HepG2 (cell line): ENCODE results near the gene GINS2. TPM values are rescaled to one million over a fixed set of nuclear protein-coding genes. Genes with fewer than 3 reads are reported as not detected.

Experiments
- ATAC-seq: fragments of 200-7000 bp; cut with Tn5 transposase; 3 replicates; pipeline ENCODE4 v1.9.1; 2020; ENCODE audit warnings: mild to moderate bottlenecking, moderate library complexity
- BruUV-seq: library from RNA; stranded (reverse); fragments of 400-500 nt; replicated peaks from 2 replicates; lab custom pipeline; 2021; lab: Mats Ljungman, UMichigan
- CTCF ChIA-PET: fragments of 300-600 bp; formaldehyde crosslinking; extraction: SDS; loops from one replicate; lab custom pipeline; 2021; ENCODE audit warnings: low total read pairs, inconsistent platforms, low intra/inter-chr PET ratio; lab: Yijun Ruan, JAX
- POLR2A ChIA-PET: fragments of 350-600 bp; sonication (Branson Sonifier 250); formaldehyde crosslinking; loops from one replicate; lab custom pipeline; 2020; ENCODE audit warnings: antibody characterized with exemption, inconsistent platforms; lab: Yijun Ruan, JAX
- DNase-seq: peaks from one replicate; pipeline ENCODE4 v3.0.0-alpha.2; 2015; ENCODE audit warnings: low spot score
- FAIRE-seq: peaks from 3 replicates; lab custom pipeline; 2011; peaks lifted over from hg19 to GRCh38; lab: Jason Lieb, UNC
- H2AFZ ChIP-seq: one replicate; pipeline ENCODE4 v1.6.1; 2011; ENCODE audit warnings: low read length, inconsistent platforms
- H3K27ac ChIP-seq: fragments of 300-600 bp; 3 replicates; pipeline ENCODE4 v1.8.0; 2011; ENCODE audit warnings: mixed run types, mild to moderate bottlenecking, mixed read lengths, low read length, inconsistent platforms; ENCODE audit not compliant: insufficient read depth; ENCODE audit errors: extremely low read length
- H3K27me3 ChIP-seq, 2 experiments: fragments of 200-600 bp in 1 of 2; 2 replicates in 1 of 2; 3 replicates in 1 of 2; pipeline versions ENCODE4 v1.6.0 to v1.8.0; 2011; ENCODE audit warnings: low read length in 2 of 2, mild to moderate bottlenecking in 2 of 2, moderate library complexity in 2 of 2, inconsistent platforms in 1 of 2; ENCODE audit not compliant: insufficient read depth in 2 of 2, control insufficient read depth in 1 of 2
- H3K36me3 ChIP-seq, 2 experiments: fragments of 200-600 bp in 1 of 2; replicated peaks in 1 of 2; 2 replicates in 1 of 2; 3 replicates in 1 of 2; pipeline versions ENCODE4 v1.5.1 to v1.8.0; 2011; ENCODE audit warnings: low read length in 2 of 2, inconsistent platforms in 1 of 2; ENCODE audit not compliant: insufficient read depth in 2 of 2, control insufficient read depth in 1 of 2
- H3K4me1 ChIP-seq: 2 replicates; pipeline ENCODE4 v1.5.1; 2012; ENCODE audit warnings: low read length, inconsistent platforms; ENCODE audit not compliant: insufficient read depth
- H3K4me2 ChIP-seq: 2 replicates; pipeline ENCODE4 v1.6.0; 2011; ENCODE audit warnings: low read depth, low read length, inconsistent platforms
- H3K4me3 ChIP-seq, 3 experiments: fragments of 200-600 bp in 1 of 3; sonication (generic), shearing (Covaris generic) in 1 of 3; replicated peaks in 1 of 3; 2 replicates each; pipeline ENCODE4 v1.5.1; 2011 to 2016; ENCODE audit warnings: low read length in 3 of 3, inconsistent platforms in 2 of 3, low read depth in 2 of 3, mild to moderate bottlenecking in 2 of 3, control low read depth in 1 of 3, mixed read lengths in 1 of 3; ENCODE audit not compliant: insufficient read depth in 1 of 3
- H3K79me2 ChIP-seq: one replicate; pipeline ENCODE4 v1.6.1; 2011; ENCODE audit warnings: low read length, inconsistent platforms; ENCODE audit not compliant: insufficient read depth
- H3K9ac ChIP-seq: 2 replicates; pipeline ENCODE4 v1.6.0; 2011; ENCODE audit warnings: mild to moderate bottlenecking, low read depth, low read length, inconsistent platforms; ENCODE audit not compliant: insufficient read depth
- H3K9me3 ChIP-seq: 2 replicates; pipeline ENCODE4 v1.5.1; 2012; ENCODE audit warnings: mild to moderate bottlenecking, low read length
- H4K20me1 ChIP-seq: 2 replicates; pipeline ENCODE4 v1.6.0; 2011; ENCODE audit warnings: inconsistent platforms, mild to moderate bottlenecking, low read length, moderate library complexity; ENCODE audit not compliant: insufficient read depth
- BCL3 ChIP-seq: sonication (generic); formaldehyde crosslinking; IDR thresholded peaks from 2 replicates; pipeline ENCODE4 v1.5.1; 2020; ENCODE audit warnings: mild to moderate bottlenecking, missing genetic modification reagents, moderate library complexity
- NR2F1 ChIP-seq, 2 experiments: fragments of 450-650 bp in 1 of 2; formaldehyde crosslinking in 1 of 2; IDR thresholded peaks; 2 replicates each; pipeline versions ENCODE4 v1.5.0 to v1.6.1; 2016 to 2020; ENCODE audit warnings: mild to moderate bottlenecking in 1 of 2, missing compliant biosample characterization in 1 of 2, missing genetic modification reagents in 1 of 2, moderate library complexity in 1 of 2
- SIX4 ChIP-seq: sonication (generic); formaldehyde crosslinking; IDR thresholded peaks from 2 replicates; pipeline ENCODE4 v1.4.0; 2020; ENCODE audit warnings: missing genetic modification reagents
- TEAD3 ChIP-seq: optimal IDR thresholded peaks from 2 replicates; pipeline ENCODE3; 2016; ENCODE audit warnings: borderline replicate concordance
- TFDP1 ChIP-seq: IDR thresholded peaks from 2 replicates; pipeline ENCODE4 v1.6.1; 2016; ENCODE audit warnings: missing compliant biosample characterization, missing genetic modification reagents, borderline replicate concordance
- ZBTB46 ChIP-seq: sonication (generic); formaldehyde crosslinking; IDR thresholded peaks from 2 replicates; pipeline ENCODE4 v1.4.0; 2020; ENCODE audit warnings: mild to moderate bottlenecking, missing genetic modification reagents, borderline replicate concordance
- ZNF10 ChIP-seq: sonication (generic); formaldehyde crosslinking; IDR thresholded peaks from 2 replicates; pipeline ENCODE4 v1.4.0; 2020; ENCODE audit warnings: mild to moderate bottlenecking, low read depth, missing genetic modification reagents, borderline replicate concordance
- ZNF251 ChIP-seq: sonication (generic); formaldehyde crosslinking; IDR thresholded peaks from 2 replicates; pipeline ENCODE4 v1.9.0; 2021; ENCODE audit warnings: mild to moderate bottlenecking, missing genetic modification reagents
- ZNF484 ChIP-seq: sonication (generic); formaldehyde crosslinking; IDR thresholded peaks from 2 replicates; pipeline ENCODE4 v1.5.1; 2020; ENCODE audit warnings: mild to moderate bottlenecking, low read depth, missing genetic modification reagents, borderline replicate concordance
- ZNF768 ChIP-seq: sonication (generic); formaldehyde crosslinking; IDR thresholded peaks from 2 replicates; pipeline ENCODE4 v1.4.0; 2020; ENCODE audit warnings: missing genetic modification reagents
- ZNF891 ChIP-seq: sonication (generic); formaldehyde crosslinking; IDR thresholded peaks from 2 replicates; pipeline ENCODE4 v1.5.0; 2020; ENCODE audit warnings: mild to moderate bottlenecking, missing genetic modification reagents
- WGBS: methylation state at CpG from one replicate; pipeline ENCODE4 v1.1.6; 2017; ENCODE audit warnings: low lambda C conversion rate; 5-methylcytosine and 5-hydroxymethylcytosine counted together
- in situ Hi-C: cut with HindIII; loops from 2 replicates; pipeline ENCODE4 v1.10.0; 2017; ENCODE audit warnings: low pct_unique_long_range_greater_than_20kb; ENCODE audit not compliant: extremely low pct_ligation_motif_present
- intact Hi-C: fragments of 100-400 bp; cut with micrococcal nuclease; formaldehyde crosslinking; loops from one replicate; pipeline ENCODE4 v1.10.0; 2022; ENCODE audit not compliant: unreplicated experiment
- polyA plus RNA-seq, 8 experiments: library from polyadenylated mRNA; depleted of rRNA in 3 of 8; stranded (reverse) in 7 of 8; unstranded in 1 of 8; fragments of >200 nt; fragmentation: Illumina TruSeq in 4 of 8; extraction: Trizol in 4 of 8; gene quantifications; 2 replicates each; pipeline versions ENCODE4 v1.2.1 to v1.2.3, GENCODE V29; 2011 to 2016; ENCODE audit warnings: low read depth in 4 of 8, missing spikeins in 1 of 8, mixed read lengths in 1 of 8; ENCODE audit not compliant: insufficient read depth in 1 of 8
- total RNA-seq, 5 experiments: library from RNA; depleted of rRNA; stranded (reverse); fragments of >200 nt; fragmentation: Illumina TruSeq; extraction: Trizol; gene quantifications; 2 replicates each; pipeline ENCODE4 v1.2.3, GENCODE V29; 2016; ENCODE audit warnings: low read depth in 1 of 5
- TF ChIP-seq, protein P1 (sequence below): sonication (generic); formaldehyde crosslinking; IDR thresholded peaks from 2 replicates; pipeline ENCODE4 v1.4.0; 2020; ENCODE audit warnings: missing genetic modification reagents

GINS2 gene
- total and polyA plus RNA-seq, 2 of the 13 experiments (the other 11 are each of a cell fraction or from before 2014, with no cell fraction given): 10.6 to 48.3 TPM

DNA sequence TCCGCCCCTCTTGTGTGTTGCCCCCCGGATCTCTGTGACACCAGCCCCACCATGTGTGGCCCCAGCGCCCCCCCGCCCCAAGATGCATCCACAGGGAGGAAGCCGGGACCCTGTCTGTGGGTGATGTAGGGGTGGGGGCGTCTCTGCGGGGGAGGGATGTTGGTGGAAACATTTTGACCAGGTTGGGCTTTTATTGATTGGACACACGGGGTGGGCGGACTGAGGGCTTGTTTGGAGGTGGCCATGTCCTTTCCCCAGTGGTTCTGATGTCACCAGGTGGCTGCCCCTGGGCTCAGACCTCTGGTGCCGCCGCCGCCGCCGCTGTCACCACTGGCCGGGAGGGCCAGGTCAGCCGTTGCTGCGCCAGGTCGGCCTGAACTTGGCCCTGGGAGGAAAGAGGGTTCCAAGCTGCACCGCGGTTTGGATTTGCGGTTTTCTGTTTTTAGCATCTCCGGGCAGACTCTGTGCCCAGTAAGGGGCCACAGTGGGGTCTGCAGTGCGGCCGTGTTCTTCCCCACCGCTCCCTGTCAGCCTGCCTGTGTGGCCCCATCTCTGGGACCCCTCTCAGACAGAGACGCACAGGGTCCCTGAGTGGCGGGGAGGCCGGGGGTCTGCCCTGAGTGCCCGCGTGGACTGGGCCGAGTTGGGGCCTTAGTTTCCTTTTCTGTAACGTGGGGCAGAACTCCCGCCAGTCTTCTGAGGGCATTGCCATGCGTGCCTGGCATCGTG lies 55.9 kb downstream of the GINS2 start (continued):
- no peak for TF ChIP-seq TFDP1 (CRISPR knock-in tag)

DNA sequence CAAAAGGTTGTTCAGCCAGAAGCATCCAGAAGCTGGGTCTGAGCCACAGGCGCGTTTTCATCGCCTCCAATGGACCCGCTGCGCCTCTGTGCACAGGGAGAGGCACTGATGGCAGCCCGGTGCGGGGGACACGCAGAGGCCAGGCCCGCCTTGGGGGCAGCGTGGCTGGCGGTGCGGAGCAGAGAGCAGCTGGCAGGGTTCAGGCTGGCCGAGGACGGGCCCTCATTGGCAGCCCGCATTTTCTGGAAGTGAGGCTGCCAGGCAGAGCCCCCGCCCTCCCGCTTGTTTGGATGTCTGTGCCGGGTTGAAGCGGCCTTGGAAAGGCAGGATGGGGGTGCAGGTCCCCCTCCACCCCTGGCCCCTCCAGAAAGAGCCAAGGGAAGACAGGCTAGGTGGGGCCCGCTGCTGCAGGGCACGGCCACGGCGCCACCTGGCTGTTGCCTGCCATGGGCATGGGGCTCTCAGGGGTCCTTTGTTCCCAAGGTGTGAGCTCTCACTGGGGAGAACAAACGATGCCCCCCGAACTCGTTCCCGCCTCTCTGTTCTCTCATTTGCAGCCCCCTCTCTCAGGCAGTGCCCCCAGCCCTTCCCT lies 56.9 kb downstream of the GINS2 start:
- WGBS: 94% methylated on average over 25 of the region's 27 CpGs
- in situ Hi-C loops: no loop called here
- no peak overlapping the region for H3K9ac ChIP-seq
- BruUV-seq: no TSS peak
- H2AFZ ChIP-seq: no peak overlapping the region
- peaks cover 85% of the 10 kb centered on the region for H3K79me2 ChIP-seq
- peaks cover 32 to 55% of the 10 kb centered on the region in 2 experiments for H3K36me3 ChIP-seq
- ChIA-PET CTCF (no interaction called here), POLR2A (no interaction called here)
- H3K4me1 ChIP-seq: no peaks in the 10 kb centered on the region
- H3K4me2 ChIP-seq: no peak overlapping the region
- no peak overlapping the region for H3K27ac ChIP-seq
- peaks cover 12% of the 10 kb centered on the region for H3K9me3 ChIP-seq
- FAIRE-seq: no peak
- DNase-seq: no peak
- peaks cover 95% of the 10 kb centered on the region; the same call in 1 of the 2 replicates for H4K20me1 ChIP-seq
- ATAC-seq: no peak
- H3K27me3 ChIP-seq: no peaks in the 10 kb centered on the region
- intact Hi-C loops: no loop called here
- no peak overlapping the region for H3K4me3 ChIP-seq
- TF ChIP-seq ZNF484 (CRISPR knock-in tag) (no peak), NR2F1 (CRISPR knock-in tag; IDR thresholded peaks at IDR 0.05) (no peak), TEAD3 (CRISPR knock-in tag) (no peak), SIX4 (CRISPR knock-in tag) (no peak), ZNF891 (CRISPR knock-in tag) (no peak), ZNF251 (CRISPR knock-in tag) (no peak), ZNF768 (CRISPR knock-in tag) (no peak), ZNF10 (CRISPR knock-in tag) (no peak), BCL3 (CRISPR knock-in tag) (no peak), TFDP1 (CRISPR knock-in tag) (no peak), ZBTB46 (CRISPR knock-in tag) (no peak)
- TF ChIP-seq, protein P1, sequence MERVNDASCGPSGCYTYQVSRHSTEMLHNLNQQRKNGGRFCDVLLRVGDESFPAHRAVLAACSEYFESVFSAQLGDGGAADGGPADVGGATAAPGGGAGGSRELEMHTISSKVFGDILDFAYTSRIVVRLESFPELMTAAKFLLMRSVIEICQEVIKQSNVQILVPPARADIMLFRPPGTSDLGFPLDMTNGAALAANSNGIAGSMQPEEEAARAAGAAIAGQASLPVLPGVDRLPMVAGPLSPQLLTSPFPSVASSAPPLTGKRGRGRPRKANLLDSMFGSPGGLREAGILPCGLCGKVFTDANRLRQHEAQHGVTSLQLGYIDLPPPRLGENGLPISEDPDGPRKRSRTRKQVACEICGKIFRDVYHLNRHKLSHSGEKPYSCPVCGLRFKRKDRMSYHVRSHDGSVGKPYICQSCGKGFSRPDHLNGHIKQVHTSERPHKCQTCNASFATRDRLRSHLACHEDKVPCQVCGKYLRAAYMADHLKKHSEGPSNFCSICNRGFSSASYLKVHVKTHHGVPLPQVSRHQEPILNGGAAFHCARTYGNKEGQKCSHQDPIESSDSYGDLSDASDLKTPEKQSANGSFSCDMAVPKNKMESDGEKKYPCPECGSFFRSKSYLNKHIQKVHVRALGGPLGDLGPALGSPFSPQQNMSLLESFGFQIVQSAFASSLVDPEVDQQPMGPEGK (CRISPR knock-in tag): no peak
